ENCODE results near the gene CCDC88B. TPM values are rescaled to one million over a fixed set of nuclear protein-coding genes. Genes with fewer than 3 reads are reported as not detected.
A peak's percentile ranks its signal among the peaks of the same experiment; 100 is the strongest.

The CCDC88B gene
- total and polyA plus RNA-seq, 10 of the 15 experiments (the other 5 are each of a cell fraction or from before 2014, with no cell fraction given), result 0.24 to 66.0 (median 19.2) TPM

- TF ChIP-seq ZBTB11 (CRISPR knock-in tag; IDR thresholded peaks at IDR 0.05), result no peak
- no peak for TF ChIP-seq NR2C2 (IDR thresholded peaks at IDR 0.05; ENCODE audit: borderline replicate concordance, control insufficient read depth, insufficient read length, low read depth)
Observed at GRCh38 chr11:64352995-64353714, 13.2 kb downstream of the CCDC88B start (continued).

- ChIA-PET SMC1A (ENCODE audit: uncharacterized antibody, unreplicated experiment) (interaction anchor here (0.9 to 2.2 kb wide), 6 partner anchors 11 to 85 kb away, joined by 3 to 37 read pairs (median 7); partner anchors contain the start of genes PRDX5 and TRMT112), RAD21 (ENCODE audit: unreplicated experiment) (interaction anchor here (0.5 to 9.7 kb wide), 6 partner anchors 13 to 1359 kb away, joined by 3 to 176 read pairs (median 21); partner anchors contain the start of genes CCDC88B, PRDX5 and TRMT112), POLR2A (interaction anchor here (1.2 to 2.6 kb wide), 6 partner anchors 9 to 49 kb away, joined by 3 to 23 read pairs (median 6); partner anchors contain the start of genes ESRRA, PRDX5 and TRMT112), CTCF (interaction anchor here (0.6 to 7.3 kb wide), 14 partner anchors 11 to 1577 kb away, joined by 3 to 143 read pairs (median 7); partner anchors contain the start of genes CATSPERZ, CCDC88B, ESRRA and FERMT3)
- H3K9ac ChIP-seq (ENCODE audit: control insufficient read depth, insufficient read depth, low read length), result no peak overlapping the region
- no peaks in the 10 kb centered on the region for H3K9me3 ChIP-seq (replicated peaks; ENCODE audit: control insufficient read depth, insufficient read depth, low read length)
- in situ Hi-C loops (cut with MboI), result no loop called here
- no peaks in the 10 kb centered on the region for H4K20me1 ChIP-seq (ENCODE audit: control insufficient read depth, insufficient read depth)
- DNase-seq (ENCODE audit: low read depth, low spot score) (no peak), ATAC-seq (no peak), FAIRE-seq (no peak)
- no peaks in the 10 kb centered on the region; the same call in 1 of the 2 replicates for H3K79me2 ChIP-seq (ENCODE audit: control insufficient read depth, insufficient read depth, low read length)
- peaks cover 7% of the 10 kb centered on the region; the same call in 1 of the 2 replicates for H3K4me1 ChIP-seq (ENCODE audit: control insufficient read depth, insufficient read depth, low read length)
- intact Hi-C loops (cut with micrococcal nuclease; ENCODE audit: unreplicated experiment), result no loop called here
- BruUV-seq (replicated peaks), result no TSS peak
- no peak overlapping the region for H2AFZ ChIP-seq (ENCODE audit: control insufficient read depth, low read depth, low read length)
- no peak overlapping the region for H3K4me3 ChIP-seq
- peaks cover 0 to 6% of the 10 kb centered on the region in 2 experiments; a peak in 2 of 4 replicates for H3K36me3 ChIP-seq (ENCODE audit: control insufficient read depth in 2 of 2, insufficient read depth in 2 of 2, low read length in 1 of 2)
- H3K4me2 ChIP-seq (ENCODE audit: control insufficient read depth, insufficient read depth), result no peak overlapping the region
- peak; percentile 43; the same call in 1 of the 2 replicates for TF ChIP-seq POLR2A (IDR thresholded peaks at IDR 0.05; ENCODE audit: low read depth, low read length)
- no peak for TF ChIP-seq EP300 (IDR thresholded peaks at IDR 0.05; ENCODE audit: borderline replicate concordance in 1 of 2, control insufficient read depth in 1 of 2, low read depth in 2 of 2, low read length in 2 of 2)
- WGBS (ENCODE audit: insufficient coverage, insufficient replicate concordance, low lambda C conversion rate, missing lambda C conversion rate), result 87% methylated on average over 15 of the region's 20 CpGs
- H3K27ac ChIP-seq (ENCODE audit: control insufficient read depth, insufficient read depth), result no peak overlapping the region
- H3K27me3 ChIP-seq (replicated peaks in 1 of 2; ENCODE audit: control insufficient read depth in 2 of 2, insufficient read depth in 2 of 2, low read length in 1 of 2), result no peaks in the 10 kb centered on the region
Observed at GRCh38 chr11:64353715-64354506, 13.9 kb downstream of the CCDC88B start.
